ENCODE measurements around the gene GALNT2. TPM values are rescaled to one million over a fixed set of nuclear protein-coding genes. Genes with fewer than 3 reads are reported as not detected.

Gene GALNT2
- total RNA-seq, 1 experiment from 2014 or later, result 42.8 TPM

- in situ Hi-C loops (cut with HindIII; ENCODE audit: low sequenced_read_pairs), result no loop called here
- no peak for DNase-seq (ENCODE audit: low spot score)
Measured at GRCh38 chr1:230313453-230314141, 246.6 kb downstream of the GALNT2 start.

- DNase-seq (ENCODE audit: low spot score), result no peak
- in situ Hi-C loops (cut with HindIII; ENCODE audit: low sequenced_read_pairs), result no loop called here
Measured at GRCh38 chr1:230314142-230314470, 247.1 kb downstream of the GALNT2 start.

- in situ Hi-C loops (cut with HindIII; ENCODE audit: low sequenced_read_pairs), result no loop called here
- no peak for DNase-seq (ENCODE audit: low spot score)
Measured at GRCh38 chr1:230315099-230315498, 248.1 kb downstream of the GALNT2 start.

- in situ Hi-C loops (cut with HindIII; ENCODE audit: low sequenced_read_pairs), result no loop called here
Measured at GRCh38 chr1:230316864-230317745, 250.1 kb downstream of the GALNT2 start.

DNA sequence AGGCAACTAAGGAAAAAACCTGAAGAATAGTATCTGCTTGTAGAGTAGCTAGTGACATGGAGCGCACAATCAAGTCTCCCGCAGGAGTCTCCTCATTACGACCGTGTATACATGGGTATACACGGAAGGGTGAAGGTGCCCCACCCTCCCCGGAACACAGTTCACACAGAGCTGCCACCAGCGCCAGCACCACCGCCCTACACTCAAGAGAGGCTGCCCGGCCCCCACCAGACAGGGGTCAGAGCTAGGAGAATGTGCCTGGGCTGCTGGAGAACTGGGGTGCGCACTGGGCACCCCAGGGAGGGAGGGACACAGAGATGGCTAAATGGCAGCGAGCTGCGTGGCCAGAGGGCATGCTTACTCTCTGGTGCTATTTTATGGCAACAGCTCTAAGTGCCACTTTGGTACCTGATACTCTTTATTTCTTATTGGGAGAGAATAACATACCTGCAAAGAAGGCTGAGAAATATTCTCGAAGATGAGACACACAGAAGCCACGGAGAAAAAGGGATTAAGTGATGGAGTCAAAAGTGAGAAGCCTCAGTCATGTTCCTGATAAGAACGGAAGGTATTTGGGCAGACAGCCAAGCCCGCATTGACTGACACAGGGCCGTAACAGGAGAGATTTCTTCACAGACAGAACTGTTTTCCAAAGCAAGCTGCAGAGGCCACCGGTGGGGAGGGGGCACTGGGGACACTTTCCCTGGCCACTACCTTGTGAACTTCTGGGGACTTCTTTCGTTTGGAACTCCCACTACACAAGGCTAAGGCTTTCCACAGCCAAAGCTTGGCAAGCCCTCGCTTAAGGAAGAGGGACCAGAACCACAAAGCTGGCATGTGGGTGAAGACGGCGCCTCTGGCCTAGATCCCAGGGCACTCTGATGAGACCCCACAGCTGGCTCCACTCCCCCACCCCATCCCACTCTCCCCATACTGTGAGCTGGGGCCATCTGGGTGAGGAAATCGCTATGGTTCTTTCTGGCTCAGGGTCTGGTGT is 251.1 kb downstream of the GALNT2 start:
- peak; percentile 51 for DNase-seq (ENCODE audit: low spot score)
- in situ Hi-C loops (cut with HindIII; ENCODE audit: low sequenced_read_pairs), result no loop called here

More at GRCh38 chr1:230316864-230317745, 250.1 kb downstream of the GALNT2 start:
- no peak for DNase-seq (ENCODE audit: low spot score)

DNA sequence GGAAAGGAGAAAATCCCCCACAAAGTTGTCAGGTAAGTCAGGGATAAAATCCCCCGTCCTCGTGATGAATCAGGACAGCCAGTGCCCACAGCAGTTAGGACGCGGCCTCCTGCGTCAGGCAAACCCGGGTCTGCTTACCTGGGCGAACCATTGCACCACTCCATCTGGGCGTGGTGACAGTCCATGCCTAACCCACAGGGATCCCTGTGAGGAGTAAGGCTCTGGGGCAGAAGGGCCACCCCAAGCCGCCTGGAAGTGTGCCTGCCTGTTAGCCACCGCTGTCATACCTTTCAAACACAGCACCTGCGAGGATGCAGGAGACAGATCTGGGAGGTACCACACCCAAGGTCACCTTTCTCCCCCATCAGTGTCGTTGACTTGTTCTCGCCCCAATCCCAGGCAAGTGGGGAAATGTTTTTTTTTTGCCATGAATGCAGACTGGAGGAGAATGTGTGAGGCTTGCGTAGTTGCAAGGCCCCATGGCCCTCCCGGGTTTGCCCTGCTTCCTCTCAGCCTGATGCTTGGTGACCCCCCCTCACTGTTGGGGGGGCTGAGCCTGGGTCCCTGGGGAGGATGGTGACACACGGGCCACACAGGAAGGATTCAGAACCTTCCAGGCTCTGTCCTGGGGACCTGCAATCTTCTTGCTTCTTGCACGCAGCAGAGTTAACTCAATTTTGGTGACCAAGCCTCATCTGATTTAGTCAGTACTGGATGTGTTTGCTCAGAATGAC is 252.1 kb downstream of the GALNT2 start:
- DNase-seq (ENCODE audit: low spot score), result no peak
- in situ Hi-C loops (cut with HindIII; ENCODE audit: low sequenced_read_pairs), result no loop called here

GRCh38 chr1:230320804-230321203 is 253.8 kb downstream of the GALNT2 start:
- in situ Hi-C loops (cut with HindIII; ENCODE audit: low sequenced_read_pairs), result no loop called here
- no peak for DNase-seq (ENCODE audit: low spot score)

DNA sequence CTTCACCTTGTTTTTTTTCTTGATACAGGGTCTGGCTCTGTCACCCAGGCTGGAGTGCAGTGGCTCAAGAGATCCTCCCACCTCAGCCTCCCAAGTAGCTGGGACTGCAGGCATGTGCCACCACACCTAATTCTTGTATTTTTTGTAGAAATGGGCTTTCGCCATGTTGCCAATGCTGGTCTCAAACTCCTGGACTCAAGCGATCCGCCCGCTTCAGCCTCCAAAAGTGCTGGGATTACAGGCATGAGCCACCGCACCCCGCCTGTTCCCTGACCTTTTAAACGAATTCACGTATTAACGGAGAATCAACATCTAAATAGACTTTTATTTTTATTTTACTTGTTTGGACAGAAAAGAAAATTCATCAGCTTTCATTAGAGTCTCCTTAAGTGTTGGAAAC is 254.3 kb downstream of the GALNT2 start:
- in situ Hi-C loops (cut with HindIII; ENCODE audit: low sequenced_read_pairs), result no loop called here
- DNase-seq (ENCODE audit: low spot score), result no peak

DNA sequence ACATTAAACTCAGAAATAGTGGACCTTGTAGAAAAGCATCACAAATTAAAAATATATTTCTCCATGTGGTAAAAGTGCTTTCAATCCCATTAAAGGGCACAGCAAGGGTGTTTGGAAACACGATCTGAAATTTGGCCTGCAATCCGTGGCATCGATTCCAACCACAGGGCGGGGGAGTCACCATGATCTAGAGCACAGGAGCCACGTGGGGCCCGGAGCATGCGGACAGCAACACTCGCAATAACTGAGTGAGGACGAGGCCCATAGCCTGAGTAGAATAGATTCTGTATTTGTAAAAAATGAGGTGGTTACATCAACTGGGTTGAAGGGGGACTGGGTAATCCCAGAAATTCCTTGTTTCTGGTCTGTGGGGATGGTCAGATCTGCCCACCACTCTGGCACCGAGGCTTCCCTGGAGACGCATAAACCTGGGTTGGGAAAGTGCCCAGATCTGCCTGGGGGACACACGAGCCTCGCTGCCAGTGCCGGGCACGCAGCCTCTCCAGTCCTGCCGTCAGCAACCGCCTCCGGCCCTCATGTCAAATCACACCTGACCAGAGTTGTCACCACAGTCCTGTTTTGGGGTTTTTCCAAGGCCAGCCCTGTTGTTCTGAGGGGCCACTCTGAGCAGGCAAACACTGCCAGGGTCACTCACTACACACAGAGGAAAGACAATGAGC is 254.8 kb downstream of the GALNT2 start:
- DNase-seq (ENCODE audit: low spot score), result peak; percentile 77
- in situ Hi-C loops (cut with HindIII; ENCODE audit: low sequenced_read_pairs), result no loop called here

GRCh38 chr1:230322421-230322756 is 255.4 kb downstream of the GALNT2 start:
- in situ Hi-C loops (cut with HindIII; ENCODE audit: low sequenced_read_pairs), result no loop called here

DNA sequence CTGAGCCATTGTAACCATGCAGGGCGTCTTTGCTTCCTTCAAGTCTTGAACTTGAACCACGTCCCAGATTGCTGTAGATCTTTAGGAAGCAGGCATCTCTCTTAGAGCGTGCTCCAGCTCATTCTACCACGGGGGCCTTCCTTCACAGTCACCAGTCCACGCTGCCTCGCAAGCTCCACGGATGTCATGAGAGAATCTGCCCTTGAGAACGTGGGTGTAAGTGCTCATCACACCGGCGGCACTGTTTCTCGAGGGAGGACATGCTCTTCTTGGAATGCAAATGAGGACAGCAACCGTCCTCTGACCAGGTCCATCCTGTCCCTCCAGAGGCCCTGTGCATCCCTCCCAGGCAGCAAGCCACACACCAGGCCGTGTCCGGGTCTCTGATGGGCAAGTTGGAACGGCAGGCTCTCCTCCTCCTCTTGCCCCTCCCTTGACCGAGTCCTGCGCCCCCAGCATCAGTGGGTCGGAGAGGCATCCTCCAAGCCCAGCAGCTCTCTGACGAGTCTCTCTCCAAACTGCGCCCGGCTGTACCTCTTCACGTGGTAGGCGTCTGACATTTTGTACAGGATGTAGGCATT is 256.0 kb downstream of the GALNT2 start:
- in situ Hi-C loops (cut with HindIII; ENCODE audit: low sequenced_read_pairs), result no loop called here
- DNase-seq (ENCODE audit: low spot score), result no peak

More at GRCh38 chr1:230322421-230322756, 255.4 kb downstream of the GALNT2 start:
- no peak for DNase-seq (ENCODE audit: low spot score)

GRCh38 chr1:230323686-230324085 is 256.6 kb downstream of the GALNT2 start:
- in situ Hi-C loops (cut with HindIII; ENCODE audit: low sequenced_read_pairs), result no loop called here
- DNase-seq (ENCODE audit: low spot score), result no peak

DNA sequence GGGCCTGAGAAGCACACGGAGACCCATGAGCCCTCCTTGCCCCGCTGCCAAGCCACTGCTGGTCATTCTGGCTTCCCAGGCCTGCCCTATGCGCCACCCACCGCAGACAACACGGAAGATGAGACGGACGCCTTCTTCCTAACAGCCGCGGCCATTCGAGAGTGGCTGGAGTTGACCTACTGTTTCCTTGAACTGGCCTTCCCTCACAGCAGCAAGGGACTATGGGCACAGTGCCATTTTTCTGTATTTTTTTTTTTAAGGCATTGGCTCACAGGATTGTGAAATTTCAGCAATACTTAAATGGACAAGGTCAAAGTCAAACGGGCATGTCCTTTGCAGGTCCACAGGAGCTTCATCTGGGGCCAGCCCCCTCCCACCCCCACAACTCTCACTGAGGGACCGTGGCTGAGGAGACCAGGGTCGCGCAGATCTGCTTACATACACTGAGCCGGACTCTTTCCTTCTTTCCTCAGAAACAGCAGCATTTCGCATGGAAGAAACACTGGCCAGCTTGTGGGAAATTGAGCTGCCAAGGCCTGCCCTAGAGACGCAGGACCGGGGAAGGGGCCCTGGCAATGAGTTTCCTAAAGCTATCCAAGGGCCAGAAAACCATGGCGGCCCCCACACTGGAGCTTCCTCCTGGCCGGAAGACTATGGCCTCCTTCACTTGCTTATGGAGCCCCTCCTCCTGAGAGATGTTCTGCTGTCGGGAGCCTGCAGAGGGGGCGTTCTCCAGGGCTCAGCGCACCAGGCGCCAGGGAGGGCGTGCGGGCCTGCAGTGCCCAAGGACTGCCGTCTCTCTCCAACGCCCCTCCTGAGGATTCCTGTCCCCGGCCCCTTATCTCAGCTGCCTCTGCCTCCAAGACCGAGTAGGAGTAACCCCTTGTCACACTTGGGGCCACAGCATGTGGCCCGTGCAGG is 260.2 kb downstream of the GALNT2 start:
- DNase-seq (ENCODE audit: low spot score), result no peak
- in situ Hi-C loops (cut with HindIII; ENCODE audit: low sequenced_read_pairs), result no loop called here

- DNase-seq (ENCODE audit: low spot score), result no peak
Measured at GRCh38 chr1:230327892-230328284, 260.9 kb downstream of the GALNT2 start.

DNA sequence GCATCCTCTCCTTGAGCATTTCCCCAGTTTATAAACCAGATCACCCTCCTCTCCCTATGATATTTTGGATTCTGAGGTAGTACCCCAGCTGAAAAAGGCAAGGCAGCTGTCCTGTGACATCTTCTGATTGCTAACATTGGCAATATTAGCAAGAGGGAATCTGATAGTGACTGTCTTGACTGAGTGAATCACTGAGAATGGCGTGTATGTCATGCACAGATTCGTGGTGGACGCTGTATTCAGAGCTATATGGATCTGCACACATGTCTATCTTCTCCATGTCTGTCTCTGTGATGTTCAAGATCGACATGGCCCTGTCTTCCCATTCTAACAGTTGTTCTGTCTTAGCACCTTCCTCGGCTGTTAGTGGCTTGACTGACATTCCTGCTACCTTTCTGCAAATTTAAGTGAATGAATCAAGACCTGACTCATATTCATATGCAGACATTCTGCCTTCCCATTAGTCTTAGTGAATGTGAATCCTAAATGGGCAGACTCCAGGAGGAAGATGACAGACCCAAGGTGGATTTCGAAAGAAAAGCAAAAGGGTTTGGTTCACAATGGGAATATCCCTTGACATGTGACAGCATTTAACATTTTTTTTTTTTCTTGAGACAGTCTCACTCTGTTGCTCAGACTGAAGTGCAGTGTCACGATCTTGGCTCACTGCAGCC is 261.4 kb downstream of the GALNT2 start:
- DNase-seq (ENCODE audit: low spot score), result no peak
- in situ Hi-C loops (cut with HindIII; ENCODE audit: low sequenced_read_pairs), result no loop called here

More at GRCh38 chr1:230327892-230328284, 260.9 kb downstream of the GALNT2 start:
- in situ Hi-C loops (cut with HindIII; ENCODE audit: low sequenced_read_pairs), result no loop called here

DNA sequence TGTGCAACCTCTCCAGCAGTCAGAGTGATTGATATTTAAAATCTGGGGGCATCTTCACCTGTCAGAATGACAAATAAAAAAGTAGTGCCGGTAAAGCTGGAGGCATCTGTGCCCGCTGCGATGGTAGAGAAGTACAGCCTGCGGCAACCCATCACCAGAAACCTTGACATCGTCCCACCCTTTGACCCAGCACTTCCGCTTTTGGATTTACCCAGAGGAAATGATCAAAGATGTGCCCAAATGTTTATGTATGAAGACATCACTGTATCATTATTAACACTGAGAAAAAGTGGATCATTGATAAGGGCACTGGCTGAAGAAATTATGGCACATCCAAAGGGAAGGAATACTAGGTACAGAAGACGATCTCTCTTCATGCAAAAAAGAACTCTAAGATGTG is 263.1 kb downstream of the GALNT2 start:
- in situ Hi-C loops (cut with HindIII; ENCODE audit: low sequenced_read_pairs), result no loop called here
- DNase-seq (ENCODE audit: low spot score), result no peak

Data from G401 (cell line).